ENCODE data around the gene QRFPR. TPM values are rescaled to one million over a fixed set of nuclear protein-coding genes. Genes with fewer than 3 reads are reported as not detected.

QRFPR gene
- total and polyA plus RNA-seq, 2 of the 8 experiments (the other 6 are each of a cell fraction or from before 2014, with no cell fraction given): 1.0 to 2.9 TPM

DNA sequence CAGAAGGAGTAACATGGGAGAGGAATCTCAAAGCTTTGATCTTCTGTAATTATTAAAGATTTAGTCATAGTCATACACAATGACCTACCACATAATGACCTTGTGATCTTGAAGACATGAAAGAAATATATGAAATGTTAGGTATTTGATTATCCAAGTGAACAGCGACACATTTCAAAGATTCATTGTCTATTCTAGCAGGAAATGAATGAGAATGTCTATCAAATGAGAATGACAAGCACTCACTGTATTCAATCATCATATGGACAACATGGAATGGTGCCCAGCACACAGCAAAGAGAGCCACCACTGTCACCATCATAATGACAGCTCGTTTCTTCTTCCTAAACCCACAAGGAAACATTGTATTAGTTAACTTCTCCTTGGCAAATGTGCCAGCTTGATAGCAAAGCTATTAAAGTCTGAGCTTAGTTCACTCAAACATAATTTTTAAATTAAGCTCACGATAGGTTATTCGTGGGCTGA is 50.6 kb downstream of the QRFPR start:
- H3K4me2 ChIP-seq (ENCODE audit: insufficient read depth in 1 of 2, low read depth in 2 of 2, low read length in 2 of 2): no peak overlapping the region
- no peak overlapping the region for H4K91ac ChIP-seq (replicated peaks; ENCODE audit: insufficient read length, low read length)
- no peak overlapping the region for H2BK15ac ChIP-seq (ENCODE audit: low read length)
- H2BK120ac ChIP-seq (replicated peaks; ENCODE audit: low read depth, low read length): no peak overlapping the region
- H2AK5ac ChIP-seq (ENCODE audit: low read depth, low read length): no peak overlapping the region
- no peak overlapping the region for H4K5ac ChIP-seq (ENCODE audit: insufficient read length, low read depth, low read length)
- no peak for TF ChIP-seq SAP30 (IDR thresholded peaks at IDR 0.05; ENCODE audit: insufficient read depth, insufficient replicate concordance, low read length)
- no peak for TF ChIP-seq SP1 (IDR thresholded peaks at IDR 0.05; ENCODE audit: low read depth, low read length)
- no peak for TF ChIP-seq TCF12 (IDR thresholded peaks at IDR 0.05; ENCODE audit: low read depth, low read length)
- TF ChIP-seq TEAD4 (IDR thresholded peaks at IDR 0.05; ENCODE audit: low read depth, low read length): no peak
- TF ChIP-seq CBX5 (IDR thresholded peaks at IDR 0.05; ENCODE audit: low read depth, low read length): no peak
- TF ChIP-seq KDM5A (IDR thresholded peaks at IDR 0.05; ENCODE audit: low read length): no peak
- H3K79me1 ChIP-seq (ENCODE audit: low read depth, low read length): no peaks in the 10 kb centered on the region
- no peak overlapping the region for H3K56ac ChIP-seq (replicated peaks; ENCODE audit: insufficient read length, low read depth, low read length)
- no peak for DNase-seq (ENCODE audit: low read depth in 1 of 2, low spot score in 2 of 2)
- H3K14ac ChIP-seq (ENCODE audit: insufficient read length): no peak overlapping the region
- H3K9me3 ChIP-seq (ENCODE audit: insufficient read depth in 2 of 2, low read depth in 1 of 2, low read length in 1 of 2): no peaks in the 10 kb centered on the region
- H3K79me2 ChIP-seq (ENCODE audit: control insufficient read depth in 1 of 2, insufficient read depth in 2 of 2, low read length in 2 of 2): no peaks in the 10 kb centered on the region
- H4K8ac ChIP-seq (ENCODE audit: extremely low read depth, insufficient read depth, low read length): no peak overlapping the region
- 79% methylated on average over 4 of the region's 4 CpGs; no CpG with 5 or more reads in 1 of the 2 experiments for WGBS, 2 experiments (ENCODE audit: extremely low coverage in 1 of 2, insufficient coverage in 1 of 2, insufficient read length in 1 of 2, insufficient replicate concordance in 2 of 2, low coverage in 1 of 2, low lambda C conversion rate in 2 of 2, missing lambda C conversion rate in 1 of 2)
- no peaks in the 10 kb centered on the region for H3K23me2 ChIP-seq (ENCODE audit: low read depth, low read length)
- H2AFZ ChIP-seq (ENCODE audit: low read length): no peak overlapping the region
- no peak overlapping the region for H3K4me3 ChIP-seq (ENCODE audit: extremely low read depth in 1 of 4, insufficient read depth in 2 of 4, low read depth in 3 of 4, low read length in 4 of 4)
- H3K18ac ChIP-seq (ENCODE audit: extremely low read depth, low read length): no peak overlapping the region
- no peak overlapping the region for H2BK12ac ChIP-seq (ENCODE audit: low read depth, low read length)
- no peak overlapping the region for H3K23ac ChIP-seq (ENCODE audit: insufficient read length)
- no peaks in the 10 kb centered on the region for H3K27me3 ChIP-seq (replicated peaks in 1 of 4; ENCODE audit: control insufficient read depth in 3 of 4, extremely low read depth in 1 of 4, insufficient read depth in 3 of 4, low read length in 3 of 4)
- no peaks in the 10 kb centered on the region for H4K20me1 ChIP-seq (replicated peaks in 1 of 2; ENCODE audit: control insufficient read depth in 1 of 2, insufficient read depth in 2 of 2, low read length in 2 of 2)
- no peak overlapping the region for H3K27ac ChIP-seq (ENCODE audit: low read depth, low read length)
- FAIRE-seq: no peak
- ChIA-PET CTCF (ENCODE audit: partially characterized antibody) (interaction anchor here (0.7 to 1.6 kb wide), 5 partner anchors 21 to 326 kb away, joined by 3 to 6 read pairs (median 5); no protein-coding TSS in a partner anchor), POLR2A (ENCODE audit: partially characterized antibody) (no interaction called here)
- no peak overlapping the region for H3K9ac ChIP-seq (replicated peaks in 1 of 4; ENCODE audit: extremely low read depth in 1 of 4, low read depth in 3 of 4, low read length in 3 of 4)
- H3K36me3 ChIP-seq (ENCODE audit: control insufficient read depth in 2 of 4, insufficient read depth in 4 of 4, low read length in 3 of 4): no peaks in the 10 kb centered on the region
- H2BK20ac ChIP-seq (ENCODE audit: low read length): no peak overlapping the region
- peaks cover 0 to 3% (median 0%) of the 10 kb centered on the region in 4 experiments; a peak in 1 of 7 replicates for H3K4me1 ChIP-seq (replicated peaks in 1 of 4; ENCODE audit: control insufficient read depth in 3 of 4, insufficient read depth in 4 of 4, low read length in 3 of 4)
- no peak overlapping the region for H3K4ac ChIP-seq (replicated peaks; ENCODE audit: insufficient read length, low read depth, low read length)
- no peak overlapping the region for H2BK5ac ChIP-seq (ENCODE audit: low read depth, low read length)
